Measurements from ENCODE around the gene CCDC194.

Gene CCDC194

DNA sequence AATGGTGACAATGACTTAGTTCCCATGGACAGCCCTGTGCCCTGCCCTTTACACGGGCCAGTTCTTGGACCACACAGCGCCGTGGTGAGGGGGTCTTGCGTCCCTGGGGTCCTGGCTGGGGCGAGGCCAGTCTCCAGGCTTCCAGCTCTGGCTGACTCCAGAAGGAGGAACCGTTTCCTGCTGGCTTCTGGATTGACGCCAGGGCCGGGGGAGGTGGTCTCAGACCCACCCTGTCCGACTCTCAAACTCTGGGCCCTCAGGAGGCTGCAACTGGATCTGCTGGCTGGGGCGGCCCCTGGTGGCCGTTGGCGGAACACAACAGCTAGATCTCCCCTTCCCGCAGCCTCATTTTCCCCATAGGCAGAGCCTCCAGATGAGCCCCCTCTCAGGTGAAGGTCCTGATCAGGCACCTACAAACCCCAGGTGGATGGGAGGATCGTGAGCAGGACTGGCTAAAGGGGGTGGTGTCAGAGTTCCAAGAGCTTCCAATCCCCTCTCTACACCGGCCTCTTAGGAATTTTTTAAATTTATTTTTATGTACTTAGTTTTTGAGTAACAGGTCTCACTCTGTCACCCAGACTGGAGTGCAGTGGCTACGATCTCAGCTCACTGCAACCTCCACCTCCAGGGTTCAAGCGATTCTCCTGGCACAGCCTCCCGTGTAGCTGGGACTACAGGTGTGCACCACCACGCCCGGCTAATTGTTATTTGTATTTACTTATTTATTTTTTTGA, 8.0 kb downstream of the CCDC194 start:
- Histone ChIP-seq H3K27me3 (ENCODE audit: insufficient read depth, low read length, poor library complexity) (no peaks in the 10 kb centered on the region), H2AFZ (ENCODE audit: low read depth, low read length) (no peak overlapping the region), H3K27ac (ENCODE audit: low read length) (no peak overlapping the region), H3K9me3 (ENCODE audit: insufficient read depth, low read length, severe bottlenecking) (no peaks in the 10 kb centered on the region), H3K4me1 (ENCODE audit: insufficient read depth, low read length) (peaks cover 22% of the 10 kb centered on the region), H3K79me2 (ENCODE audit: insufficient read depth, low read length) (no peaks in the 10 kb centered on the region), H3K4me2 (ENCODE audit: insufficient read depth, low read length) (no peak overlapping the region), H4K20me1 (ENCODE audit: insufficient read depth, low read length) (no peaks in the 10 kb centered on the region), H3K9ac (ENCODE audit: low read depth, low read length) (no peak overlapping the region), H3K36me3 (ENCODE audit: insufficient read depth, low read length) (no peaks in the 10 kb centered on the region), H3K4me3 (ENCODE audit: low read depth in 1 of 2, low read length in 2 of 2) (no peak overlapping the region)
- DNase-seq (peak; percentile 75), ATAC-seq (ENCODE audit: insufficient read depth, low read depth) (peak; percentile 79)
- TF ChIP-seq CTCF (IDR thresholded peaks at IDR 0.05; ENCODE audit: borderline replicate concordance, extremely low read depth, low read length, poor library complexity, severe bottlenecking) (peak; percentile 95), EZH2 (IDR thresholded peaks at IDR 0.05; ENCODE audit: borderline replicate concordance, low read depth, low read length, severe bottlenecking) (no peak)

DNA sequence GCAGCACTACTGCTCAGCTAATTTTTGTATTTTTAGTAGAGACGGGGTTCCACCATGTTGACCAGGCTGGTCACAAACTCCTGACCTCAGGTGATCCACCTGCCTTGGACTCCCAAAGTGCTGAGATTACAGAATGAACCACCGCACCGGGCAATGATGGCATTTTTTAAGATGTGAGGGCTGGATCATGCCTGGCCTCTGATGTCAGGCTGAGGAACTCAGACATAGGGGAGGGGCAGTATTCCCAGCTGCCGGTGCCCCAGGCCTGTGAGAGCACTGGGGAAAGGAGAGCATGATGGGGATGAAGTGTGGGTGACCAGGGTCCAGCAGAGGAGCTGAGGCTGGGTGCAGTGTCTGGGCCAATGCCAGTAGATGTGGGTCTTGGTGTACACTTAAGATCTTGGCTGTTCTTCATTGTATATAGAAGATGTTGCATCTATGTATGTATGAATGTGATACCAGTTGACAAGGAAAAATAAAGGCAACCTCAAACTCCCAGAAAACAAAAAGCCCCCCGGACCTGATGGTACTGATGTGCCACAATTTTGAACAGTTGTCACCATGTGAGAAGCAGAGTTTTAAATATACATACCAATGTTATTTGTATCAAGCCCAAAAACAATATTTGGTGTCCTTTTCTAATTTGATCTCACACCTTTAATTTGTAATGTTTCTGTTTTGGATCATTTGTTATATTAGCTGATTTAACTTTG, 13.4 kb downstream of the CCDC194 start:
- Histone ChIP-seq H3K9ac (ENCODE audit: low read depth, low read length) (no peak overlapping the region), H3K4me1 (ENCODE audit: insufficient read depth, low read length) (peaks cover 16% of the 10 kb centered on the region), H3K79me2 (ENCODE audit: insufficient read depth, low read length) (no peaks in the 10 kb centered on the region), H3K4me3 (ENCODE audit: low read depth in 1 of 2, low read length in 2 of 2) (no peak overlapping the region), H3K36me3 (ENCODE audit: insufficient read depth, low read length) (no peaks in the 10 kb centered on the region), H3K27me3 (ENCODE audit: insufficient read depth, low read length, poor library complexity) (no peaks in the 10 kb centered on the region), H3K4me2 (ENCODE audit: insufficient read depth, low read length) (no peak overlapping the region), H3K27ac (ENCODE audit: low read length) (no peak overlapping the region), H4K20me1 (ENCODE audit: insufficient read depth, low read length) (no peaks in the 10 kb centered on the region), H3K9me3 (ENCODE audit: insufficient read depth, low read length, severe bottlenecking) (no peaks in the 10 kb centered on the region), H2AFZ (ENCODE audit: low read depth, low read length) (no peak overlapping the region)
- TF ChIP-seq CTCF (IDR thresholded peaks at IDR 0.05; ENCODE audit: borderline replicate concordance, extremely low read depth, low read length, poor library complexity, severe bottlenecking) (no peak), EZH2 (IDR thresholded peaks at IDR 0.05; ENCODE audit: borderline replicate concordance, low read depth, low read length, severe bottlenecking) (no peak)
- DNase-seq: no peak
- ATAC-seq (ENCODE audit: insufficient read depth, low read depth): no peak

- H2AFZ ChIP-seq (ENCODE audit: low read depth, low read length): no peak overlapping the region
- H4K20me1 ChIP-seq (ENCODE audit: insufficient read depth, low read length): no peaks in the 10 kb centered on the region
- H3K4me1 ChIP-seq (ENCODE audit: insufficient read depth, low read length): peaks cover 16% of the 10 kb centered on the region
- H3K9me3 ChIP-seq (ENCODE audit: insufficient read depth, low read length, severe bottlenecking): no peaks in the 10 kb centered on the region
- H3K4me2 ChIP-seq (ENCODE audit: insufficient read depth, low read length): no peak overlapping the region
- H3K9ac ChIP-seq (ENCODE audit: low read depth, low read length): no peak overlapping the region
- no peak overlapping the region for H3K4me3 ChIP-seq (ENCODE audit: low read depth in 1 of 2, low read length in 2 of 2)
- H3K79me2 ChIP-seq (ENCODE audit: insufficient read depth, low read length): no peaks in the 10 kb centered on the region
- H3K27me3 ChIP-seq (ENCODE audit: insufficient read depth, low read length, poor library complexity): no peaks in the 10 kb centered on the region
- H3K36me3 ChIP-seq (ENCODE audit: insufficient read depth, low read length): no peaks in the 10 kb centered on the region
- no peak overlapping the region for H3K27ac ChIP-seq (ENCODE audit: low read length)
- peak; percentile 32 for DNase-seq
- ATAC-seq (ENCODE audit: insufficient read depth, low read depth): peak; percentile 44; the same call in 1 of the 3 replicates
- TF ChIP-seq CTCF (IDR thresholded peaks at IDR 0.05; ENCODE audit: borderline replicate concordance, extremely low read depth, low read length, poor library complexity, severe bottlenecking): no peak
- no peak for TF ChIP-seq EZH2 (IDR thresholded peaks at IDR 0.05; ENCODE audit: borderline replicate concordance, low read depth, low read length, severe bottlenecking)
Measured at GRCh38 chr19:17379221-17379631, 14.8 kb downstream of the CCDC194 start.
